GM12872 (cell line): ENCODE results near the gene SRSF3.

Experiments
- CTCF ChIP-seq: IDR thresholded peaks from 3 replicates; pipeline ENCODE4 v1.5.1; 2011; ENCODE audit warnings: low read depth, mild to moderate bottlenecking, low read length, moderate library complexity; ENCODE audit not compliant: insufficient read depth

The SRSF3 gene

GRCh38 chr6:36594029-36594815 lies at the start of gene SRSF3:
Gene SRSF3 (plus strand): TSS chr6:36594362. CDS start chr6:36596763, 2,401 bp downstream.
- TF ChIP-seq CTCF = peak; percentile 46; the same call in 2 of the 3 replicates

- TF ChIP-seq CTCF = no peak
Observed at GRCh38 chr6:36545767-36546307, 48.3 kb upstream of the SRSF3 start.

- no peak for TF ChIP-seq CTCF
Observed at GRCh38 chr6:36546308-36546919, 47.7 kb upstream of the SRSF3 start.

- TF ChIP-seq CTCF = peak; percentile 39; the same call in 2 of the 3 replicates
Observed at GRCh38 chr6:36546920-36547645, 47.1 kb upstream of the SRSF3 start, which contains the start of gene STK38. Gene STK38 (minus strand): TSS chr6:36547479. CDS start chr6:36540202, 7,277 bp downstream.

- no peak for TF ChIP-seq CTCF
Observed at GRCh38 chr6:36547646-36548400, 46.3 kb upstream of the SRSF3 start.

GRCh38 chr6:36548401-36548743 lies 45.8 kb upstream of the SRSF3 start:
- no peak for TF ChIP-seq CTCF
